Endothelial cell of umbilical vein (primary cell): Measurements from ENCODE around the gene PDX1. TPM values are rescaled to one million over a fixed set of nuclear protein-coding genes. Genes with fewer than 3 reads are reported as not detected.

Source experiments
- BruUV-seq: library from RNA; stranded (reverse); fragments of 400-500 nt; replicated peaks from 2 replicates; lab custom pipeline; 2021; lab: Mats Ljungman, UMichigan
- CTCF ChIA-PET: fragments of 300-600, 350-600 bp; sonication (Branson Sonifier 250); formaldehyde crosslinking; loops from one replicate; lab custom pipeline; 2021; ENCODE audit warnings: antibody characterized with exemption, inconsistent platforms; lab: Charles Lee
- POLR2A ChIA-PET: fragments of 300-600, 350-600 bp; sonication (Branson Sonifier 250); formaldehyde crosslinking; loops from one replicate; lab custom pipeline; 2021; ENCODE audit warnings: antibody characterized with exemption, inconsistent platforms; lab: Charles Lee
- DNase-seq: peaks from one replicate; pipeline ENCODE4 v3.0.0-alpha.2; 2011; ENCODE audit warnings: low read depth, low spot score
- FAIRE-seq: peaks from 2 replicates; lab custom pipeline; 2011; peaks lifted over from hg19 to GRCh38; lab: Jason Lieb, UNC
- H2AFZ ChIP-seq: 2 replicates; pipeline ENCODE4 v1.6.0; 2012; ENCODE audit warnings: low read depth, low read length, control low read depth, inconsistent platforms
- H3K27ac ChIP-seq: 2 replicates; pipeline ENCODE4 v1.5.1; 2011; ENCODE audit warnings: low read depth, mild to moderate bottlenecking, control low read depth, low read length, moderate library complexity; ENCODE audit not compliant: insufficient read depth
- H3K27me3 ChIP-seq, 2 experiments: 2 replicates each; pipeline versions ENCODE4 v1.6.0 to v1.6.1; 2011; ENCODE audit warnings: low read length in 2 of 2, mixed read lengths in 1 of 2; ENCODE audit not compliant: control insufficient read depth in 2 of 2, insufficient read depth in 2 of 2
- H3K36me3 ChIP-seq, 2 experiments: 2 replicates in 1 of 2; 3 replicates in 1 of 2; pipeline ENCODE4 v1.5.1; 2011; ENCODE audit warnings: low read length in 2 of 2, mild to moderate bottlenecking in 1 of 2, moderate library complexity in 1 of 2; ENCODE audit not compliant: control insufficient read depth in 2 of 2, insufficient read depth in 2 of 2; ENCODE audit errors: extremely low read depth in 1 of 2
- H3K4me1 ChIP-seq: 3 replicates; pipeline ENCODE4 v1.5.1; 2011; ENCODE audit warnings: mild to moderate bottlenecking, low read length; ENCODE audit not compliant: control insufficient read depth, insufficient read depth; ENCODE audit errors: extremely low read depth
- H3K4me2 ChIP-seq: 2 replicates; pipeline ENCODE4 v1.6.1; 2011; ENCODE audit warnings: low read length, control low read depth, mixed read lengths; ENCODE audit not compliant: insufficient read depth
- H3K4me3 ChIP-seq, 3 experiments: fragments of 200-600 bp in 1 of 3; sonication (generic), shearing (Covaris generic) in 1 of 3; replicated peaks in 1 of 3; 2 replicates each; pipeline ENCODE4 v1.5.1; 2011 to 2016; ENCODE audit warnings: control low read depth in 3 of 3, low read length in 3 of 3, mild to moderate bottlenecking in 2 of 3, inconsistent platforms in 1 of 3, low read depth in 1 of 3, moderate library complexity in 1 of 3; ENCODE audit not compliant: insufficient read depth in 1 of 3
- H3K79me2 ChIP-seq: 2 replicates; pipeline ENCODE4 v1.6.0; 2012; ENCODE audit warnings: low read length, inconsistent platforms; ENCODE audit not compliant: control insufficient read depth, insufficient read depth
- H3K9ac ChIP-seq: replicated peaks from 2 replicates; pipeline ENCODE3; 2011; ENCODE audit warnings: low read length, control low read depth; ENCODE audit not compliant: insufficient read depth; ENCODE audit errors: extremely low read depth
- H3K9me1 ChIP-seq: replicated peaks from 3 replicates; pipeline ENCODE4 v1.6.0; 2011; ENCODE audit warnings: mild to moderate bottlenecking, low read length; ENCODE audit not compliant: control insufficient read depth, insufficient read depth; ENCODE audit errors: extremely low read depth
- H3K9me3 ChIP-seq: replicated peaks from 2 replicates; pipeline ENCODE4 v1.5.1; 2012; ENCODE audit warnings: low read length, inconsistent platforms; ENCODE audit not compliant: control insufficient read depth, insufficient read depth
- H4K20me1 ChIP-seq: replicated peaks from 2 replicates; pipeline ENCODE3; 2011; ENCODE audit warnings: mild to moderate bottlenecking, low read length; ENCODE audit not compliant: control insufficient read depth, insufficient read depth; ENCODE audit errors: extremely low read depth
- EZH2 ChIP-seq: IDR thresholded peaks from 2 replicates; pipeline ENCODE4 v1.6.1; 2012; ENCODE audit warnings: borderline replicate concordance, low read depth, mild to moderate bottlenecking, moderate library complexity, low read length, inconsistent platforms; ENCODE audit not compliant: severe bottlenecking
- FOS ChIP-seq: IDR thresholded peaks from 2 replicates; pipeline ENCODE4 v1.6.1; 2011; ENCODE audit warnings: mild to moderate bottlenecking, low read length, moderate library complexity, borderline replicate concordance; ENCODE audit not compliant: insufficient read depth
- GATA2 ChIP-seq: IDR thresholded peaks from 2 replicates; pipeline ENCODE4 v1.7.0; 2011; ENCODE audit warnings: low read depth, mild to moderate bottlenecking, moderate library complexity, mixed read lengths, low read length; ENCODE audit not compliant: insufficient read length, insufficient read depth
- JUN ChIP-seq: IDR thresholded peaks from 2 replicates; pipeline ENCODE4 v1.6.1; 2011; ENCODE audit warnings: borderline replicate concordance, low read depth; ENCODE audit not compliant: insufficient read length, insufficient read depth
- MYC ChIP-seq: IDR thresholded peaks from one replicate; pipeline ENCODE4 v1.6.1; 2011; ENCODE audit warnings: mild to moderate bottlenecking, low read depth, low read length
- POLR2A ChIP-seq: IDR thresholded peaks from 2 replicates; pipeline ENCODE4 v1.6.1; 2012; ENCODE audit warnings: low read depth, mild to moderate bottlenecking, control low read depth, low read length
- POLR2AphosphoS5 ChIP-seq: IDR thresholded peaks from 2 replicates; pipeline ENCODE4 v1.6.1; 2012; ENCODE audit warnings: low read depth, mild to moderate bottlenecking, control low read depth, low read length, moderate library complexity; ENCODE audit not compliant: insufficient read depth
- dilution Hi-C: fragments of 300-500 bp; cut with MboI; formaldehyde crosslinking; loops from one replicate; pipeline ENCODE4 v1.15.0; 2019; ENCODE audit warnings: low sequenced_read_pairs; ENCODE audit not compliant: extremely low pct_ligation_motif_present
- intact Hi-C: fragments of 100-400 bp; cut with micrococcal nuclease; formaldehyde crosslinking; loops from one replicate; pipeline ENCODE4 v1.10.0; 2022
- polyA plus RNA-seq, 4 experiments: library from polyadenylated mRNA; depleted of rRNA in 3 of 4; stranded (reverse) in 3 of 4; unstranded in 1 of 4; fragments of >200 nt; gene quantifications; 2 replicates each; pipeline versions ENCODE4 v1.2.1 to v1.2.3, GENCODE V29; 2011 to 2012; ENCODE audit warnings: missing spikeins in 1 of 4
- total RNA-seq: library from RNA; stranded (reverse); gene quantifications from 2 replicates; pipeline ENCODE4 v1.2.3, GENCODE V29; 2021
- TF ChIP-seq, protein P1 (sequence below): IDR thresholded peaks from 2 replicates; pipeline ENCODE4 v1.6.1; 2011; ENCODE audit not compliant: insufficient read depth, insufficient read length
- TF ChIP-seq, protein P2 (sequence below), 2 donors: IDR thresholded peaks; 1 replicate in 1 of 2; 2 replicates in 1 of 2; pipeline ENCODE4 v1.5.1; 2011; ENCODE audit warnings: low read length in 2 of 2, mild to moderate bottlenecking in 2 of 2, moderate library complexity in 2 of 2, control low read depth in 1 of 2, inconsistent platforms in 1 of 2, low read depth in 1 of 2; ENCODE audit not compliant: insufficient read depth in 1 of 2; ENCODE audit errors: extremely low read depth in 1 of 2

The PDX1 gene
- total and polyA plus RNA-seq, 2 donors (not counting 3 experiments of a cell fraction or from before 2014, with no cell fraction given), result not detected

DNA sequence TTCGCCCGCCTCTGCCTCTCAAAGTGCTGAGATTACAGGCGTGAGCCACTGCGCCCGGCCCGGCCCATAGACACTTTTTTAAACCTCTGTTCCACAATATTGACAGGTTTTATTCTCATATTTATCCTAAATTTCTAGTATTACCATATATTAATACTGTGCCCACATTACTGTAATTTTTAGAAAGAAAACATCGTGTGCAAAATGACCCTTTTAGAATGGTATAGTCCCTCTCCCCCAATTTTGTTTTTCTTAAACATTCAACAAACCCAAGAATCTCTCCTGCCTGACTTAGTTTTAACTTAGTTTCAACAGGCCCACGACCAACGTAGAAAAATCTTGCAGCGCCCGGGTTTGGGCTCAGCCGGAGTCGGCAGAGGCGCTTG is 40.2 kb downstream of the PDX1 start:
- no peak overlapping the region for H3K4me2 ChIP-seq
- H3K36me3 ChIP-seq, result no peaks in the 10 kb centered on the region
- CTCF ChIA-PET, result interaction anchor here (1.0 to 2.7 kb wide), 3 partner anchors 24 to 598 kb away, joined by 3 to 12 read pairs (median 5); no protein-coding TSS in a partner anchor

More for the DNA sequence above, 40.2 kb downstream of the PDX1 start:
- no peaks in the 10 kb centered on the region for H3K9me3 ChIP-seq
- no peak overlapping the region for H3K4me3 ChIP-seq
- H2AFZ ChIP-seq, result no peak overlapping the region
- POLR2A ChIA-PET, result no interaction called here
- H3K4me1 ChIP-seq, result peaks cover 3% of the 10 kb centered on the region
- DNase-seq (no peak), FAIRE-seq (no peak)
- dilution Hi-C loops (no loop called here), intact Hi-C loops (loop anchor here (10.0 kb wide), 1 partner anchor 595 kb away; no protein-coding TSS in a partner anchor)
- no peaks in the 10 kb centered on the region for H4K20me1 ChIP-seq
- H3K27me3 ChIP-seq, result peaks cover 64 to 93% of the 10 kb centered on the region in 2 experiments
- BruUV-seq, result no TSS peak
- no peaks in the 10 kb centered on the region for H3K9me1 ChIP-seq
- H3K27ac ChIP-seq, result no peak overlapping the region
- no peaks in the 10 kb centered on the region for H3K79me2 ChIP-seq
- H3K9ac ChIP-seq, result no peak overlapping the region
- TF ChIP-seq, protein P1, sequence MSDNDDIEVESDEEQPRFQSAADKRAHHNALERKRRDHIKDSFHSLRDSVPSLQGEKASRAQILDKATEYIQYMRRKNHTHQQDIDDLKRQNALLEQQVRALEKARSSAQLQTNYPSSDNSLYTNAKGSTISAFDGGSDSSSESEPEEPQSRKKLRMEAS, result no peak
- TF ChIP-seq, protein P2, sequence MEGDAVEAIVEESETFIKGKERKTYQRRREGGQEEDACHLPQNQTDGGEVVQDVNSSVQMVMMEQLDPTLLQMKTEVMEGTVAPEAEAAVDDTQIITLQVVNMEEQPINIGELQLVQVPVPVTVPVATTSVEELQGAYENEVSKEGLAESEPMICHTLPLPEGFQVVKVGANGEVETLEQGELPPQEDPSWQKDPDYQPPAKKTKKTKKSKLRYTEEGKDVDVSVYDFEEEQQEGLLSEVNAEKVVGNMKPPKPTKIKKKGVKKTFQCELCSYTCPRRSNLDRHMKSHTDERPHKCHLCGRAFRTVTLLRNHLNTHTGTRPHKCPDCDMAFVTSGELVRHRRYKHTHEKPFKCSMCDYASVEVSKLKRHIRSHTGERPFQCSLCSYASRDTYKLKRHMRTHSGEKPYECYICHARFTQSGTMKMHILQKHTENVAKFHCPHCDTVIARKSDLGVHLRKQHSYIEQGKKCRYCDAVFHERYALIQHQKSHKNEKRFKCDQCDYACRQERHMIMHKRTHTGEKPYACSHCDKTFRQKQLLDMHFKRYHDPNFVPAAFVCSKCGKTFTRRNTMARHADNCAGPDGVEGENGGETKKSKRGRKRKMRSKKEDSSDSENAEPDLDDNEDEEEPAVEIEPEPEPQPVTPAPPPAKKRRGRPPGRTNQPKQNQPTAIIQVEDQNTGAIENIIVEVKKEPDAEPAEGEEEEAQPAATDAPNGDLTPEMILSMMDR (IDR thresholded peaks at IDR 0.05; ENCODE audit: extremely low read depth in 1 of 2, insufficient read depth in 1 of 2, low read depth in 1 of 2, low read length in 2 of 2), result no peak
- TF ChIP-seq MYC (no peak), POLR2A (no peak), EZH2 (no peak), JUN (no peak), GATA2 (no peak), FOS (no peak), POLR2AphosphoS5 (no peak)
